GM21360 (cell line): ENCODE results near the gene KRT17.
"Not testable (repeated sequence)": the region's sequence is repeated elsewhere in the genome, so short reads cannot be mapped to it uniquely, and the experiment has no call there.

Experiments used
- ATAC-seq: cut with Tn5 transposase; IDR thresholded peaks from one replicate; pipeline ENCODE4 v1.9.1; 2021; ENCODE audit warnings: mild to moderate bottlenecking, moderate library complexity; ENCODE audit not compliant: unreplicated experiment

KRT17 gene

GRCh38 chr17:41635121-41636097 is 11.0 kb upstream of the KRT17 start:
- ATAC-seq, result no peak

- no peak for ATAC-seq
These were observed 10.3 kb upstream of the KRT17 start for GRCh38 chr17:41634639-41635038.

- no peak for ATAC-seq
These were observed 9.3 kb upstream of the KRT17 start for GRCh38 chr17:41633556-41634199.

GRCh38 chr17:41632482-41633105 is 8.2 kb upstream of the KRT17 start:
- ATAC-seq, result no peak

- no peak for ATAC-seq
These were observed 7.5 kb upstream of the KRT17 start for GRCh38 chr17:41631898-41632285.

GRCh38 chr17:41631025-41631897 is 6.9 kb upstream of the KRT17 start:
- no peak for ATAC-seq

GRCh38 chr17:41629826-41630670 is 5.7 kb upstream of the KRT17 start:
- no peak for ATAC-seq

GRCh38 chr17:41629316-41629715 is 4.9 kb upstream of the KRT17 start:
- ATAC-seq, result no peak

GRCh38 chr17:41628621-41629255 is 4.4 kb upstream of the KRT17 start:
- not testable (repeated sequence) for ATAC-seq

- ATAC-seq, result not testable (repeated sequence)
These were observed 3.6 kb upstream of the KRT17 start for GRCh38 chr17:41628073-41628370.

- ATAC-seq, result no peak
These were observed 3.1 kb upstream of the KRT17 start for GRCh38 chr17:41627316-41628072.

GRCh38 chr17:41626914-41627295 is 2.5 kb upstream of the KRT17 start:
- ATAC-seq, result not testable (repeated sequence)

GRCh38 chr17:41626028-41626913 is 1.9 kb upstream of the KRT17 start:
- not testable (repeated sequence) for ATAC-seq

- no peak for ATAC-seq
These were observed 1.2 kb upstream of the KRT17 start for GRCh38 chr17:41625602-41626001.

- ATAC-seq, result not testable (repeated sequence)
These were observed 1.1 kb downstream of the KRT17 start for GRCh38 chr17:41623184-41623861.

GRCh38 chr17:41622340-41623183 is 1.8 kb downstream of the KRT17 start:
- ATAC-seq, result not testable (repeated sequence)
